ENCODE results near the gene AGMAT. TPM values are rescaled to one million over a fixed set of nuclear protein-coding genes. Genes with fewer than 3 reads are reported as not detected.

The AGMAT gene
- total and polyA plus RNA-seq, 2 donors (not counting 1 experiment from before 2014, with no cell fraction given), result 3.5 to 3.7 TPM

- H3K27me3 Mint-ChIP-seq, result no peaks in the 10 kb centered on the region
- Histone ChIP-seq H3K4me3 (ENCODE audit: control extremely low read depth in 1 of 5, extremely low read depth in 1 of 5, insufficient read depth in 1 of 5, low read depth in 2 of 5, low read length in 4 of 5) (peak overlapping the region in 1 of 5 experiments; percentile 16), H4K20me1 (ENCODE audit: control insufficient read depth, insufficient read depth, low read length, poor library complexity, severe bottlenecking) (no peaks in the 10 kb centered on the region), H3K27me3 (replicated peaks in 1 of 4; ENCODE audit: control extremely low read depth in 1 of 4, control insufficient read depth in 3 of 4, insufficient read depth in 4 of 4, low read length in 3 of 4) (no peaks in the 10 kb centered on the region), H3K36me3 (replicated peaks in 1 of 2; ENCODE audit: control extremely low read depth in 1 of 2, control insufficient read depth in 1 of 2, extremely low read depth in 1 of 2, insufficient read depth in 2 of 2, low read length in 1 of 2) (peaks cover 10 to 39% of the 10 kb centered on the region in 2 experiments), H3K4me2 (replicated peaks; ENCODE audit: low read depth, low read length, poor library complexity, severe bottlenecking) (peak overlapping the region; percentile 67), H3K4me1 (ENCODE audit: control insufficient read depth in 2 of 2, insufficient read depth in 2 of 2, low read length in 2 of 2) (peaks cover 22 to 27% of the 10 kb centered on the region in 2 donors), H3K27ac (ENCODE audit: low read length in 2 of 2) (peak overlapping the region; percentile 58 to 66), H3K9me3 (ENCODE audit: control extremely low read depth in 1 of 3, control insufficient read depth in 2 of 3, insufficient read depth in 1 of 3, low read length in 2 of 3) (no peaks in the 10 kb centered on the region), H3K79me2 (ENCODE audit: control insufficient read depth, insufficient read depth, low read length) (no peaks in the 10 kb centered on the region), H3K9ac (ENCODE audit: low read length) (no peak overlapping the region), H2AFZ (ENCODE audit: insufficient read depth, low read depth, low read length, poor library complexity, severe bottlenecking) (no peak overlapping the region)
- peaks cover 31% of the 10 kb centered on the region for H3K4me1 Mint-ChIP-seq
- ATAC-seq (ENCODE audit: low read depth), result no peak
- H3K27ac Mint-ChIP-seq, result peak overlapping the region; percentile 61
- H3K4me3 Mint-ChIP-seq, result no peak overlapping the region
- TF ChIP-seq CTCF (IDR thresholded peaks at IDR 0.05) (no peak), EZH2 (IDR thresholded peaks at IDR 0.05; ENCODE audit: borderline replicate concordance, insufficient read depth, low read depth, low read length, poor library complexity, severe bottlenecking) (no peak)
- intact Hi-C loops (cut with micrococcal nuclease), result loop anchor here (2.0 kb wide), 3 partner anchors 44 to 126 kb away; partner anchors contain the start of genes DDI2 and DNAJC16
- no peak for DNase-seq
- no CpG with 5 or more reads among the region's 1 CpG for WGBS (ENCODE audit: insufficient coverage)
- no peaks in the 10 kb centered on the region for H3K9me3 Mint-ChIP-seq (ENCODE audit: insufficient read depth)
- ChIA-PET CTCF (no interaction called here), POLR2A (interaction anchor here (0.7 to 0.8 kb wide), 2 partner anchors 10 to 125 kb away, joined by 3 to 8 read pairs; no protein-coding TSS in a partner anchor)
Measured at GRCh38 chr1:15570861-15571260, 14.0 kb downstream of the AGMAT start.

DNA sequence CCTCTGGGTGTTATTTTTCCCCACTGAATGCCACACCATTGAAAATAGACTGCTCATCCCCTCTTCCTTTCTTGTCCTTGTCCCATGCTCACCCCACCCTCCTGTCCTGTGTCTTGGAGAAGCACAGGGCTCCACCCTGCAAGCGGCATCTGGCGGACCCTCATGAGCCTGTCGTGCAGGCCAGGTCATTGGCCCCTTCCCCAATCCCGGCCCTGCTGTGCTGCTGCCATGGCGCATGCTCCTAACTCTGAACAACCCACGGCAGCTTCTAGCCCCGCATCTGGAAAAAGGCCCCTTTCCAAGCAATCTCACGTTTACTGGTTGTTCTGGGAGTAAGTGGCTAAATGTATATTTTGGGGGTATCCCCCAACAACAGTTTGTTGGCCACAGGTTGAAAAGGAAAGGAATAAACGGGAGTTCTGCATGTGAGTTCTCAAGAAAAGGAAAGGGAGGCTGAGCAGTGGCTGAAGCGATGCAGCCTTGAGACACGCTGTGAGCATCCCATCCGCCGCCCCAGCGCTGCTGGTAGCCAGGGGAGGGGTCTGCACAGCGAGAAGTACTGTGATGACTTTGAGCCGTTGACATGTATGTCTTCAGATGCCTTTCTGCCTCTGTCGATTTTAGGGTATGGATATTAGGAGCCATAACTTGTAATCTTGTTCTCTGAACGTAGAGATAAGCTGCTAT, 16.3 kb downstream of the AGMAT start:
- 99% methylated on average over 16 of the region's 18 CpGs for WGBS (ENCODE audit: insufficient coverage)
- H3K27me3 Mint-ChIP-seq, result no peaks in the 10 kb centered on the region
- no peak overlapping the region for H3K4me3 Mint-ChIP-seq
- TF ChIP-seq CTCF (IDR thresholded peaks at IDR 0.05) (no peak), EZH2 (IDR thresholded peaks at IDR 0.05; ENCODE audit: borderline replicate concordance, insufficient read depth, low read depth, low read length, poor library complexity, severe bottlenecking) (no peak)
- H3K4me1 Mint-ChIP-seq, result peaks cover 42% of the 10 kb centered on the region
- Histone ChIP-seq H3K27ac (ENCODE audit: low read length in 2 of 2) (no peak overlapping the region), H3K4me3 (ENCODE audit: control extremely low read depth in 1 of 5, extremely low read depth in 1 of 5, insufficient read depth in 1 of 5, low read depth in 2 of 5, low read length in 4 of 5) (no peak overlapping the region), H2AFZ (ENCODE audit: insufficient read depth, low read depth, low read length, poor library complexity, severe bottlenecking) (no peak overlapping the region), H3K27me3 (replicated peaks in 1 of 4; ENCODE audit: control extremely low read depth in 1 of 4, control insufficient read depth in 3 of 4, insufficient read depth in 4 of 4, low read length in 3 of 4) (no peaks in the 10 kb centered on the region), H4K20me1 (ENCODE audit: control insufficient read depth, insufficient read depth, low read length, poor library complexity, severe bottlenecking) (no peaks in the 10 kb centered on the region), H3K4me2 (replicated peaks; ENCODE audit: low read depth, low read length, poor library complexity, severe bottlenecking) (no peak overlapping the region), H3K9me3 (ENCODE audit: control extremely low read depth in 1 of 3, control insufficient read depth in 2 of 3, insufficient read depth in 1 of 3, low read length in 2 of 3) (no peaks in the 10 kb centered on the region), H3K79me2 (ENCODE audit: control insufficient read depth, insufficient read depth, low read length) (no peaks in the 10 kb centered on the region), H3K4me1 (ENCODE audit: control insufficient read depth in 2 of 2, insufficient read depth in 2 of 2, low read length in 2 of 2) (peaks cover 32 to 45% of the 10 kb centered on the region in 2 donors), H3K9ac (ENCODE audit: low read length) (no peak overlapping the region), H3K36me3 (replicated peaks in 1 of 2; ENCODE audit: control extremely low read depth in 1 of 2, control insufficient read depth in 1 of 2, extremely low read depth in 1 of 2, insufficient read depth in 2 of 2, low read length in 1 of 2) (peaks cover 16 to 40% of the 10 kb centered on the region in 2 experiments)
- intact Hi-C loops (cut with micrococcal nuclease), result no loop called here
- CTCF ChIA-PET, result interaction anchor here (1.1 kb wide), 1 partner anchor 33 kb away, joined by 3 read pairs; no protein-coding TSS in a partner anchor
- H3K9me3 Mint-ChIP-seq (ENCODE audit: insufficient read depth), result no peaks in the 10 kb centered on the region
- DNase-seq (no peak), ATAC-seq (ENCODE audit: low read depth) (no peak)
- peak overlapping the region; percentile 50 for H3K27ac Mint-ChIP-seq
- POLR2A ChIA-PET, result interaction anchor here (0.5 kb wide), 1 partner anchor 156 kb away, joined by 5 read pairs; no protein-coding TSS in a partner anchor

Measured in B cell (primary cell).